Right renal cortex interstitium (tissue), 3 donors: ENCODE results near the gene LAPTM5. TPM values are rescaled to one million over a fixed set of nuclear protein-coding genes. Genes with fewer than 3 reads are reported as not detected.
"Not testable (repeated sequence)": the region's sequence is repeated elsewhere in the genome, so short reads cannot be mapped to it uniquely, and the experiment has no call there.

Experiments used
- DNase-seq, 3 donors: peaks; one replicate each; pipeline ENCODE4 v3.0.0-alpha.2; 2013; ENCODE audit warnings: low read depth in 3 of 3, low spot score in 2 of 3
- polyA plus RNA-seq, 3 donors: library from polyadenylated mRNA; unstranded; fragments of 120-200 nt; gene quantifications; one replicate each; pipeline ENCODE4 v1.2.1, GENCODE V29; 2013; ENCODE audit not compliant: insufficient read length in 3 of 3

Gene LAPTM5, protein sequence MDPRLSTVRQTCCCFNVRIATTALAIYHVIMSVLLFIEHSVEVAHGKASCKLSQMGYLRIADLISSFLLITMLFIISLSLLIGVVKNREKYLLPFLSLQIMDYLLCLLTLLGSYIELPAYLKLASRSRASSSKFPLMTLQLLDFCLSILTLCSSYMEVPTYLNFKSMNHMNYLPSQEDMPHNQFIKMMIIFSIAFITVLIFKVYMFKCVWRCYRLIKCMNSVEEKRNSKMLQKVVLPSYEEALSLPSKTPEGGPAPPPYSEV
- 10 to 100 TPM; 12.8 to 18.4 (median 16.5) TPM for polyA plus RNA-seq

DNA sequence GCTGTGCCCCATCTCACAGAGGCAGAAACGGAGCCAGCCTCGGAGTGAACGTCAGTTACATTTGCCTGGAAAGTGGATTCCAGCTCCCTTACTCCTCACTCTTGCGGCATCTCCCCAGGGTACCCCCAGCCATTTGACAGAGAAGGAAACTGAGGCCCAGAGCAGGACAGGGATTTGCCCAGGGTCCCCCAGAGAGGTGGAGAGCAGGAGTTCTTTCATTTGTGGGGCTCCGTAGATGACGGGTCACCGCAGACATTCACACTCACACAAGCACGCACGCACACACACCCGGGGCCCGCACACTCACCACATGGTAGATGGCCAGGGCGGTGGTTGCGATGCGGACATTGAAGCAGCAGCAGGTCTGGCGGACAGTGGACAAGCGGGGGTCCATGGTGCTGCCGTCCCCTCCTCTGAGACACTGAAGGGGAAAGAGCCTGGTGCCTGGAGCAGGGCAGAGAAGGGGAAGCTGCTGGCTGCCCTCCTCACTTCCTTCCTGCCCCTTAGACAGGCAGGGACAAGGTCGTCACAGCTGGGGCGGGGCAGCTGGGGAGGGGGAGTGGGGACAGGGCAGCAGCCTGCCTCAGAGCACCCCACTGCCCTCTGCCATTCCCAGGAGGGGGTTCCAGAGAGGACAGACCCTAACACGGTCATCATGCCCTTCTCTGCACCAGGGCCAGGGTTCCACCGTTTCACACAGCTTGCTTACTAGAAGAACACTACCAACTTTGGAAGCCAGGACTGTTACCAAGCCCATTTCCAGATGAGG, at the start of gene LAPTM5:
Gene LAPTM5 (minus strand): TSS at position 423 of the 769 bp plus-strand sequence. CDS start 29 bp downstream, at position 394.
- DNase-seq = no peak

DNA sequence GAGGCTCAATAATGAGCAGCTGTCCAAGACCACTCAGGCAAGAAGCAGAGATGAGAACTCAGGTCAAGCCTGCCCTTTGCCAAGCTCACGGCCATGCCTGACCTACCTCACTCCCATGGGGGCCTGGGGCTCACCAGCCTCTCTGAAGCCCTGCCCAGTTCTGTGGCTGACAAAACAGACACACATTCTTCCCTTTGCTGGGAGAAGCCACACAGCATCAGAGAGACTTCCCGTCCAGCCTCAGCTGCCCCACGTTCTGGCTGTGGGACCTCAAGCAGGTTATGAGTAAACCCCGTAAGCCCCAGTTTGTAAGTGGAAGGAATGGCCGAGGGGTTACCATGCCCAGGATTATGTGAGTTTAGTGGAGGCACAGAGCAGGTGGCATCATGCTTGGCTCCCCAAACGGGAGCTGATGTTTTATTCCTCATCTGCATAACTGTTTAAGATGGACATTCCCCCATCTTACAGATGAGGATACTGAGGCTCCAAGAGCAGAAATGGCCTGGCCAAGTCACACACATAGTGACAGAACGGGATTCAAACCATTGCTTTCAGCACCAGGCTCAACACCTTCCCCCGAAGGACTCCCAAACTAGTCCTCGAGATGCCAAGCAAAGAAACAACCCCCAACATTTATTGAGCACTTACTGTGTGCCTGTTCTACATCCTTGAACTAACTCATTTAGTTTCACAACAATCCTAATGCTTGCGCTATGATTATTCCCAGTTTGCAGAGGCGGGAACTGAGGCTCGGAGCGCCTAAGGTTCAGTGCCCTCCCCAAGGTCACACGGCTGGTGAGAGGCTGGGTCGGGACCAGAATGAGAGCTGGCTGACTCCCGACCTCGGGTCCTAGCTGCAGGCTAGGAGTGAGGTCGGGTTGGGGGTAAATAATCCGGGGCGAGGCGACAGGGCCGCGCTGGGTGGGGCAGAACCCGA, 49.1 kb upstream of the LAPTM5 start:
- no peak for DNase-seq

DNA sequence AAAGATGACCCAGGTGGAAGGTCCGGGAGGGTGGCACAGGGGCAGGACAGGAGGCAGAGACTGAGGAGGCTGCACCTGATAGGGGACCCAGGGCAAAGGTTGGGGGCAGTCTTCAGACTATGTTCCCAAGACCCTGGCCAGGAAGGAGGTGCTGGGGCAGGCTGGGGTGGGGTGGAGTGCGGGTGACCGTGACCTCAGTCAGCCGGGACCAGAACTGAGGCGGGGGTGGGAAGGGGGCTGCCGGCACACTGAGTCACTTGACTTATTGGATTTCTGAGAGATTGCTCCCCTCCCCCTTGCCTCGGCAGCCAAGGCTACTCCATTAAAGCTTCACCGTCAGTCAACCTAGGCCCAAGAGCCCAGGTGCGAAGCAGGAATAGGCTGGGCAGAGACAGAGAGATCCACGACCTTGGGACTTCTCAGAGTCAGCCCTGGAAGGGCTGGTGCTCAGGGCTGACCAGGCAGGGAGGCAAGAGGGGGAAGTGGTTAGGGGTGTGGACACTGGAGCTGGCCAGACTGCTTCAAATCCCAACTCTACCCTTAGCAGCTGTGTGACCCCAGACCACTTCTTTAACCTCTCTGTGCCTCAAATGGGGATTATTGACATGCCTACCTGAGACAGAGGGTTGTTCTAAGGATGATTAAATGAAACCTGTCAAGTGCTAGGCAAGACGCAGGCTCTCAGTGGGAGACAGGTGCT, 47.9 kb upstream of the LAPTM5 start:
- no peak for DNase-seq

DNA sequence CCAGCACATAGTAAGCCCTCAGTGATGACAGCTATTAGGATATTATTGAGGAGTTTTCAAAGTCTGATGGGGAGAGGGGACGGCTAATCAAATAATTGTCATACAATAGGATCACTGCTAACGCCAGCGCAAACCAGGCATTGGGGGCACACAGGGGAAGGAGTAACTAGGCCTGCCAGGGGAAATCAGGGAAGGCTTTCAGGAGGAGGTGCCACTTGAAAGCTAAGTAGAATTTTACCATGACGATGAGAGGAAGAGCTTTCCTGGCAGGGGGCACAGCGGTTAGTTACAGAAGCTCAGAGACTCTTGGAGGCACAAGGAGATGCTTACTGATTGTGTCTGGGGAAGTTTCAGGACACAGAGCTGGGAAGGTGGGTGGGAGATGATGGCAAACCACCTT, 47.2 kb upstream of the LAPTM5 start:
- no peak for DNase-seq

DNA sequence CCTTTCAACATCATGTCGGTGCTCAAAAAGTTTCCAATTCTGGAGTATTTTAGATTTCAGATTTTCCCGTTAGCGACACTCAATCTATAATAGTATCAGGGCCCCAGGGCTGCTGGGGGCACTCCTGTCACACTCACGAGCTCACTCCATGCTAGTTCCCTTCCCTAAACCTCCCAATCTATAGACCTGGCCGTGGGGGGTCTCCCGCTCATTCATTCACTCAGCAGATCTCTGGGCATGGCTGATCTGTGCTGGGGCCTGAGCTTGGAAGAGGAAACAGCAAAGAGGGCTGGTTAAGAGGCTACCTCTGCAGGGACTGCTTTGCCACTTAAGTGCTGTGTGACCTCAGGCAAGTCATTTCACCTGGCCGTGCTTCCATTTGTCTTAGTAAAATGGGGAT, 46.8 kb upstream of the LAPTM5 start:
- DNase-seq = no peak

DNA sequence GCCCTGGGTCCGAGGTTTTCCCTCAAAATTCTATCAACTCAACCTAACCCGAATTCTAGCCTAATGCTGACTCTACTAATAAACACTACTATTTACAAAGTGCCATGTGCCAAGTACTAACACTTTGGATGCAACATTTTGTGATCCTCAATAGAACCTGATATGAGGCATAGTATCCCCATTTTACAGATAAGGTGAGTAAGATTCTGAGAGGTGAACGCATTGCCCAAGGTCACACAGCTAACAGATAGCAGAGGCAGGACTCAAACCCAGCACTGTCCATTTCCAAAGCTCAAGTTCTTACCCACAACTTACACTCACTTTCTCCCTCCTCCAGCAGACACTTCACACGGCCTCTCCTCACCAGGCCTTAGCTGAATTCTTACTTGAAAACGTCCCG, 46.0 kb upstream of the LAPTM5 start:
- DNase-seq = no peak

DNA sequence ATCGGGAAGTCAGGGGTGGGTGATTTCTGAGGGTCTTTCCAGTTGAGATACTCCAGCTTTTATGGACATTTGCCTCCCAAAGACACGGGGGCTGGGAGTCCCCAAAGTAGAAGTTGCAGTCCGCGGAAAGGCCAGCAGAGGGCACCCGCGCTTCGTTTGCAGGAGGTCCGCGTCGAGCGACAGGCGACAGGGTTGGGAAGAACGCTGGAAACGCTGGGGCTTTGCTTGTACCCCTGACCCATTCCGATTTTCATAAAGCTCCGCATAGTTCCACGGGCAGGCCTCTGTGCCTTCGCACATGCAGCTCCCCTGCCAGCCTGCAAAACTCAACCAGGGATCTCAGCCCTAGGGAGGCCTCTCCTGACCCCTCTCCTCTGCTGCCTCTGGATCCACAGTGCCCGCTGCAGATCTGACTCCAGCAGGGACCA, 44.2 kb upstream of the LAPTM5 start:
- peak; percentile 53 to 63 (median 61) for DNase-seq

DNA sequence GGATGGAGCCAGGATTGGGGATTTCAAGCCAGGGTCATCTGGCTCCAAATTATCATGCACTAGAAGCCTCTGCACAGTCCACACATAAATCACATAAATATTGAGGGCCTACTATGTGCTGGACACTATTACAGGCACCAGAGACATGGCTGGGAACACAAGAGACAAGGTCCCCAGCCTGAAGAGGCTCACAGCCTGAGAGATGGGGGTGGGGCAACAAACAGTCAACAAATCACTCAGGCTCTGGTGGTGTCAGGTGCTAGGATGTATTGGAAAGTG, 41.6 kb upstream of the LAPTM5 start:
- no peak for DNase-seq

DNA sequence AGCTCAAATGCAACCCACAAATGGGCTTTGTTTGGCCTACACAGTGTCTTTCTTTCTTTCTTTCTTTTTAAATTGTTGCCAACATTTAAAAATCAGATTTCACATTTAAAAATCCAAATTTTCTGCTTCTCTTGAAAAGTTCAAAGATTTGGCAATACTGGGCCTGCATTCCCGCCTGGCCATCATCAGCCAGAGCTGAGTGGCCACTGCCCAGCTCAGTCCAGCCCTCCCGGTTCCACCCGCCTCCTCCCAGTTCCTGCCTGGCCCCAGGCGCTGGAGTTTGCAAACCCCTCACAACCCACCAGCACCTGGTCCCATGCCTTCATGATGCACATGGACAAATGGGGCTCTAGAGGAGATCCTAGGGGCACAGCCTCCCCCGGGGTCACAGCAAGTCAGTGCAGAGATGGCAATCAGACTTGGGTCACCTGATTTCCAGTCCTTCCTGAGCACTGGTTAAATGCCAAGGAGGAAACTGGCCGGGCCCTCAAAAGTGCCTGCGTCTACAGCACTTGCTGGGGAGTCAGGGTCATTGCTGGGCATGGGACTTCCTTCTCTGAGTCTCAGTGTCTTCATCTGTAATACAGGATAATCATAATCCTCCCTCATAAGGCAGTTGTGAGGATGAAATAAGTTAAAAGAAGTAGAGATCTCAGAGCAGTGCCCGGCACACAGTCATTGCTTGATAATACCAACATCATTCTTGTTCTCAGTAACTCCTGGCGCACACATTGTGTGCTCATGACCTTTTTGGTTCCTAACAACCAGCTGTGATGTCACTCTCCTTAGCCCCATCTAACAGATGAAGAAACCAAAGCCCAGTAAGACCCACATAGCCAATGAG, 41.0 kb upstream of the LAPTM5 start:
- DNase-seq = no peak

DNA sequence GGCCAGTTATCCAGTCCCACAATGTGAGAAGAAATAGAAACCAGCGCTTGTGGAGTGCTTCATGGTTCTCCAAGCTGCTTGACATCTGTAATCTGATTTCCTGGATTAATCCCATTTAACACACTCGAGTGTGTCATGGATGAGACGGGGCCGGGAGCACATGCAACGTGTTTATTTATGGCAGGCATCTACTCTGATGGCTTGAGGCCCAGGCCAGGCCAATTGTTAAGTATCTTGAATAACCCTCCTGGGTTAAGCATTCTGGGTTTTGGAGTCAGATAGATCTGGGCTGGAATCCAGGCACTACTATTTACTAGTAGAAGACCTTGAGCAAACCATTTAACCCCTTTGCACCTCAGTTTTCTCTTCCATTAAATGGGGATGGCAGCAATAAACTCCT, 37.5 kb upstream of the LAPTM5 start:
- DNase-seq = no peak

DNA sequence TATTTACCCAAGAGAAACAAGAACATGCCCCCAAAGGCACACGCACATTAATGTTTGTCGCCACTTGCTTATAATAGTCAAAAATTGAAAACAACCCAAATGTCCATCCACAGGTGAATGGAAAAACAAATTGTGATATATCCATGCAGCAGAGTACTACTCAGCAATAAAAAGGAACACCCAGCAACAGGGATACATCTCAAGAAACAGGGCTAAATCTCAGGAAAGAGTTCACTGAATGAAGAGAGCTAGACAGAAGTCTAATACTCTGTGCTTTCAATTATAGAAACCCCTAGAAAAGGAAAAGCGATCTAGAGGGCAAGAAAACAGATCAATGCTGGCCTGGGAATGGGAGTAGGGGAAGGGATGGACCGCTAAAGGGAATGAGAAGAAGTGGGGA, 36.7 kb upstream of the LAPTM5 start:
- no peak for DNase-seq

DNA sequence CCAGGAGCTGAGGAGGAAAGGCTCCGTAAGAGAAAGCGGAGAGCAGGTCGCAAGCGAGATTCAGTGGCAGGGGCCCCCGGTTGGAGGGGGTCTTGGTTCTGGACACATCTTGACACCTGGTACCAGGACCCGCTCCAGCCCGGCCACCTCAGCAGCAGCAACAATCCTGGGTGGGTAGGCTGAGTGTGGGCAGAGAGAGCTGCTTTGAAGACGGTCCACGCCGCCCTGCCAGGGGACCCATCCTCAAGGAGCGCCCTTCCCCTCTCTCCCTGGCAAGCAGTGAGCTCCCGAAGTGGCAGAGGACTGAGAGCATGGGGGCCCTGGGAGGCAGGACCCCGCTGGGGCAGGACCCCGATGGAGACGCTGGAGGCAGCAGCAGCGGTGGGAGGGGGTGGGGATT, 35.6 kb upstream of the LAPTM5 start:
- no peak for DNase-seq

DNA sequence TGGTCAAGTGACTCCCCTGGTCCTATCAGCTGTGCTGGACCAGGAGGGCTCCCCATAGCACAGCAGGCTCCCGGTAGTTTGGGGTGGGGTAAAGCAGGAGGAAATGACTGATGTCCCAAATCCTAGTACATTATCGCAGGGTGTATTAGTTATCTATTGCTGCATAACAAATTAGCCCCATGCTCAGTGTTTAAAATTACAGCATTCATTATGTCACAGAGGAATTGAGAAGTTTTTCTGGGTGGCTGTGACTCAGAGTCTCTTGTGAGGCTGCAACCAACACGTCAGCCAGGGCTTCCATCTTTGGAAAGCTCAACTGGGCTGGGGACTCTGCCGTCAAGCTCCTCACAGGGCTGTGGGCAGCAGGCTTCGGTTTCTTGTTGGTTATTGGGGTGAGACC, 34.3 kb upstream of the LAPTM5 start:
- DNase-seq = no peak

DNA sequence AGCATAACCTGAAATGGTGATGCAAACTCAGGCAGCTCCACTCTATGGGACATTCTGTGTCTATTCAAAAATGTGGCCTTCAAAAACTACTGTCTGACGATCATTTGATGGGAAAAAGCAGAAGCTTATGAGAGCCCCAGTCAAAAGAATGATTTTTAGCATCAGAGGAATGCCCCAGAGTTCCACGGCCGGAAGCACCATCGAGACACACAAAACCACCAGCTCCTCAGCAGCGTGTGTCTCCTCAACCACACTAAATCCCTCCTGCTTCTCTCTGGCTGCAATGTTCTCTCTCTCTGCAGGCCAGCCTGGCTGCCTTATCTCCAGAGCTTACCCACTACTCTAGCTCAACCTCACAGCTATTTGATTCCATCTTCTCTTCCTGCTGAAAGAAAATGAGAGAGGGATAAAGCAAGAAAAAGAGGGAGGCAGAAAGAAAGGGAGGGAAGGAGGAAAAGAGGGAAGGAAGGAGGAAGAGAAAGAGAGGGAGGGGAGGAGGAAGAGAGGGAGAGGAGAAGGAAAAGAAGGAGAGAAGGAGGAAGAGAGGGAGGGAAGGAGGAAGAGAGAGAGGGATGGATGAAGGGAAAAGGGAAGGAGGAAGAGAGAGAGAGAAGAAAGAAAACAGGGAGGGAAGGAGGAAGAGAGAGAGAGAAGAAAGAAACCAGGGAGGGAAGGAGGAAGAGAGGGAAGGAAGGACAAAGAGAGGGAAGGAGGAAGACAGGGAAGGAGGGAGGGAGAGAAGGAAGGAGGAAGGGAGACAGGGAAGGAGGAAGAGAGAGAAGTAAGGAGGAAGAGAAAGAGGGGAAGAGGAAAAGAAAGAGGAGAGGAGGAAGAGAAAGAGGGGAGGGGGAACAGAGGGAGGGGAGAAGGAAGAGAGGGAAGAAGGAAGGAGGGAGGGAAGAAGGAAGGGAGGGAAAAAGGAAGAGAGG, 33.5 kb upstream of the LAPTM5 start:
- no peak for DNase-seq

DNA sequence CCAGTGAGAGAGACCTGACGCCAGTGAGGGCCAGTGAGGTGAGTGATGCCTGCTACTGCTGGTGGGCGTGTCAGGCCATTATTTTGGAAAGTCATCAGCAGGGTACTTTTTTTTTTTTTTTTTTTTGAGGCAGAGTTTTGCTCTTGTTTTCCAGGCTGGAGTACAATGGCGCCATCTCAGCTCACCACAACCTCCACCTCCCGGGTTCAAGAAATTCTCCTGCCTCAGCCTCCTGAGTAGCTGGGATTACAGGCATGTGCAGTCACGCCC, 32.6 kb upstream of the LAPTM5 start:
- not testable (repeated sequence) for DNase-seq

DNA sequence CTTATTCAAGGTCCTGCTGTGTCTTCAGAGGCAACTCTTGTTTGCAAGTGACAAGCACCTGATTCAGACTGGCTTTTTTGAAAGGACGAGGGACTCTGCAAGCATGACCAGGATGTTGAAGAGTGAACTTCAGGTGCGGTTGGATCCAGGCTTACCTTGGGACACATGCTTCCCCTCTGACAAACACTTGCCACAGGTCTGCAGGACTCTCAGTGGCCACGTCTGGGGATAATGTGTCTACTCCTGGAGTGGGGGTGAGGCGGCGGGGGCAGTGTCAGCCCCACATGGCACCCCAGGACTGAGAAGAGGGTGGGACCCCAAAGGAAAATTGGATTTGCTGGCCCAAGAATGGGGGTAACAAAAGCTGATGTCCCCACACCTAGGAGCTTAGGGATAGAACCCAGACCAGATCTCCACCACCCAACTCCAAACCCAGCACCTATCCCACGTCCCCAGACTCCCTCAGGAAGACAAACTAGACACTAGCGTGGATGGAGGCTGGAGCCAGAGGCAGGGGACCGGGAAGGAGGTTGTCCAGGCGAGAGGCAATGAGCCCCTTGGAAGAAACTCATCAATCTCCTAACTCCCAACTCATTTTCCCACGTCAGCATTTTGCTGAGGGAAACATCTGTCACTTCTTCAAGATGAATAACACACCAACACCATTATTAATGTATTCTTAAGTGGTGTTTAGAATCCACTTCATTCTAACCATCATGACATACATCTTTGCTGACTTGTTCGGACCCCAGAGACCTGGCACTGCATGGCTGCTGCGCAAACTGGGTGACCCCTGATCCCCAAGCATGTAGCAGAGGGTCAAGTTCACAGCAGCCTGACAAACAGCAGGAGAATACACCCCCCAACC, 32.0 kb upstream of the LAPTM5 start:
- DNase-seq = no peak

DNA sequence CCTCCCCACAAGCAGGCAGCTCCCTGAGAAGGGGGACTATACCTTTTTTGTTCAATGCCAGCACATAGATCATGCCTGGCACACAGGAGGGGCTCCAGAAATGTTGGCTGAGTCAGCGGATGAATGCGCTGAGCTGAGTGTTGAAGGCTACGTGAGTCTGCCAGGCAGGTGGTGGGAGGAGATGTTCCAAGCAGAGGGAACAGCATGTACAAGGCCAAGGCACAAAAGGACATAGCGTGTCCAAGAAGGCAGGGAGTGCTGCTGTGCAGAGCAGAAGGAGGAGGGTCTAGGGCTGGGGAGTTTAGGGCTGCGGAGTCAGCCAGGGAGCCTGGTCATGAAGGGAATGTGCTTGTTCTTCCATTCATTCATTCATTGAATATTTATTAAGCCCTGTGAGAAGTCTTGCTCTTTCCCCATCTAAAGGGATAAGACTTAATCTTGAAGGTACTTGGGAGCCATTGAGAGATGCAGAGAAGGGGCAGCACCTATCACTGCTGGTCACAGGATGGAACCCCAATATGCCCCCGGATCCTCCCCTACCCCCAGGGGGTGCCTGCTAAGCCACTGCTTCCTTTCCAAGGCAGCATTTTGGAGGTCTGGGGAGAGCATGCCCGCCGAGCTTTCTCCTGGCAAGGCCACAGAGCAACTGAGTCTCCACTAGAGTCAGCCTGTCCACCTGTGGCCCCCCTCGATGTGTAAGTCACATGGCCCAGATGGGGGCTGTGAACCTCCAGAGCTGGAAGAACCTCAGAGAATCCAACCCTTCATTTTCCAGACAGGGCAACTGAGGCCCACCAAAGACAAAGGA, 31.2 kb upstream of the LAPTM5 start:
- no peak for DNase-seq
